Neural cell (in vitro differentiated cells): ENCODE measurements around the gene OTOP3. TPM values are rescaled to one million over a fixed set of nuclear protein-coding genes. Genes with fewer than 3 reads are reported as not detected.

Experiments used
- H2AFZ ChIP-seq: fragments of 200-600, 300-800 bp; sonication (generic), shearing (Covaris generic); 2 replicates; pipeline ENCODE4 v1.6.0; 2014; ENCODE audit warnings: low read depth, mild to moderate bottlenecking, antibody characterized with exemption, low read length, moderate library complexity
- H3F3A ChIP-seq: fragments of 200-600 bp; shearing (Covaris generic); 2 replicates; pipeline ENCODE4 v1.6.1; 2016; ENCODE audit warnings: mild to moderate bottlenecking, moderate library complexity, mixed read lengths, antibody characterized with exemption, low read length; ENCODE audit not compliant: insufficient read depth, poor library complexity, severe bottlenecking
- H3K27ac ChIP-seq: fragments of 200-600, 300-800 bp; sonication (generic), shearing (Covaris generic); 2 replicates; pipeline ENCODE4 v1.5.1; 2014; ENCODE audit warnings: mild to moderate bottlenecking, low read length, moderate library complexity
- H3K27me3 ChIP-seq: fragments of 300-800, 200-600 bp; sonication (generic), shearing (Covaris generic); 2 replicates; pipeline ENCODE4 v1.6.0; 2014; ENCODE audit warnings: mild to moderate bottlenecking, low read depth, low read length, moderate library complexity; ENCODE audit not compliant: insufficient read depth
- H3K36me3 ChIP-seq: fragments of 300-800, 200-600 bp; sonication (generic), shearing (Covaris generic); 2 replicates; pipeline ENCODE4 v1.5.1; 2014; ENCODE audit warnings: mild to moderate bottlenecking, antibody characterized with exemption, low read length, moderate library complexity; ENCODE audit not compliant: insufficient read depth
- H3K4me2 ChIP-seq: fragments of 300-800, 200-600 bp; sonication (generic), shearing (Covaris generic); 2 replicates; pipeline ENCODE4 v1.6.0; 2014; ENCODE audit warnings: mild to moderate bottlenecking, low read length
- H3K4me3 ChIP-seq: fragments of 300-800, 200-600 bp; sonication (generic), shearing (Covaris generic); 2 replicates; pipeline ENCODE4 v1.5.1; 2014; ENCODE audit warnings: mild to moderate bottlenecking, low read length, moderate library complexity
- H3K79me2 ChIP-seq: fragments of 200-600 bp; shearing (Covaris generic); replicated peaks from 2 replicates; pipeline ENCODE4 v1.6.0; 2014; ENCODE audit warnings: mild to moderate bottlenecking, low read length, moderate library complexity; ENCODE audit not compliant: insufficient read depth
- H3K9ac ChIP-seq: fragments of 300-800, 200-600 bp; sonication (generic), shearing (Covaris generic); 2 replicates; pipeline ENCODE4 v1.6.1; 2016; ENCODE audit warnings: mild to moderate bottlenecking, low read length, mixed read lengths
- H3K9me2 ChIP-seq: fragments of 200-600 bp; shearing (Covaris generic); 2 replicates; pipeline ENCODE4 v1.6.1; 2016; ENCODE audit warnings: mild to moderate bottlenecking, low read length, mixed read lengths; ENCODE audit not compliant: insufficient read depth
- H3K9me3 ChIP-seq: fragments of 200-600, 300-800 bp; sonication (generic), shearing (Covaris generic); 2 replicates; pipeline ENCODE4 v1.6.1; 2016; ENCODE audit warnings: mild to moderate bottlenecking, mixed run types, low read length, moderate library complexity, mixed read lengths
- H4K20me1 ChIP-seq: fragments of 200-600 bp; shearing (Covaris generic); 2 replicates; pipeline ENCODE4 v1.6.1; 2016; ENCODE audit warnings: mild to moderate bottlenecking, mixed run types; ENCODE audit not compliant: insufficient read depth
- CTCF ChIP-seq: fragments of 450-650 bp; IDR thresholded peaks from 2 replicates; pipeline ENCODE4 v1.5.1; 2014; ENCODE audit warnings: antibody characterized with exemption, mild to moderate bottlenecking, moderate library complexity; ENCODE audit not compliant: poor library complexity, severe bottlenecking
- EP300 ChIP-seq: fragments of 450-650 bp; conservative IDR thresholded peaks from 2 replicates; pipeline ENCODE4 v1.6.1; 2014; ENCODE audit warnings: antibody characterized with exemption, mild to moderate bottlenecking, moderate library complexity; ENCODE audit not compliant: poor library complexity, severe bottlenecking
- EZH2 ChIP-seq: fragments of 200-600, 300-800 bp; shearing (Covaris generic), sonication (generic); IDR thresholded peaks from 2 replicates; pipeline ENCODE4 v1.6.1; 2014; ENCODE audit warnings: antibody characterized with exemption, low read length, borderline replicate concordance, mild to moderate bottlenecking; ENCODE audit not compliant: insufficient read depth, poor library complexity, severe bottlenecking
- POLR2AphosphoS5 ChIP-seq: IDR thresholded peaks from 2 replicates; pipeline ENCODE4 v1.6.1; 2012
- RAD21 ChIP-seq: fragments of 450-650 bp; conservative IDR thresholded peaks from 2 replicates; pipeline ENCODE4 v1.6.1; 2014; ENCODE audit warnings: antibody characterized with exemption, mild to moderate bottlenecking, moderate library complexity
- SMC3 ChIP-seq: fragments of 450-650 bp; conservative IDR thresholded peaks from 2 replicates; pipeline ENCODE4 v1.6.1; 2014; ENCODE audit warnings: antibody characterized with exemption, mild to moderate bottlenecking, moderate library complexity; ENCODE audit not compliant: poor library complexity
- polyA plus RNA-seq: library from polyadenylated mRNA; depleted of rRNA; stranded (reverse); fragments of >200 nt; gene quantifications from 2 replicates; pipeline ENCODE4 v1.2.3, GENCODE V29; 2014
- TF ChIP-seq, protein P1 (sequence below): IDR thresholded peaks from 2 replicates; pipeline ENCODE4 v1.6.1; 2012; ENCODE audit warnings: borderline replicate concordance

Gene OTOP3
- polyA plus RNA-seq, 1 donor from 2014 or later, result not detected

GRCh38 chr17:74923538-74924249 lies 12.0 kb upstream of the OTOP3 start:
- Histone ChIP-seq H2AFZ (no peak overlapping the region), H4K20me1 (no peaks in the 10 kb centered on the region), H3K9me3 (no peaks in the 10 kb centered on the region), H3K27me3 (peaks cover 63% of the 10 kb centered on the region), H3K9me2 (no peaks in the 10 kb centered on the region), H3F3A (no peaks in the 10 kb centered on the region), H3K27ac (no peak overlapping the region), H3K79me2 (no peaks in the 10 kb centered on the region), H3K9ac (no peak overlapping the region), H3K36me3 (no peaks in the 10 kb centered on the region), H3K4me2 (no peak overlapping the region), H3K4me3 (peak overlapping the region; percentile 56)
- TF ChIP-seq, protein P1, sequence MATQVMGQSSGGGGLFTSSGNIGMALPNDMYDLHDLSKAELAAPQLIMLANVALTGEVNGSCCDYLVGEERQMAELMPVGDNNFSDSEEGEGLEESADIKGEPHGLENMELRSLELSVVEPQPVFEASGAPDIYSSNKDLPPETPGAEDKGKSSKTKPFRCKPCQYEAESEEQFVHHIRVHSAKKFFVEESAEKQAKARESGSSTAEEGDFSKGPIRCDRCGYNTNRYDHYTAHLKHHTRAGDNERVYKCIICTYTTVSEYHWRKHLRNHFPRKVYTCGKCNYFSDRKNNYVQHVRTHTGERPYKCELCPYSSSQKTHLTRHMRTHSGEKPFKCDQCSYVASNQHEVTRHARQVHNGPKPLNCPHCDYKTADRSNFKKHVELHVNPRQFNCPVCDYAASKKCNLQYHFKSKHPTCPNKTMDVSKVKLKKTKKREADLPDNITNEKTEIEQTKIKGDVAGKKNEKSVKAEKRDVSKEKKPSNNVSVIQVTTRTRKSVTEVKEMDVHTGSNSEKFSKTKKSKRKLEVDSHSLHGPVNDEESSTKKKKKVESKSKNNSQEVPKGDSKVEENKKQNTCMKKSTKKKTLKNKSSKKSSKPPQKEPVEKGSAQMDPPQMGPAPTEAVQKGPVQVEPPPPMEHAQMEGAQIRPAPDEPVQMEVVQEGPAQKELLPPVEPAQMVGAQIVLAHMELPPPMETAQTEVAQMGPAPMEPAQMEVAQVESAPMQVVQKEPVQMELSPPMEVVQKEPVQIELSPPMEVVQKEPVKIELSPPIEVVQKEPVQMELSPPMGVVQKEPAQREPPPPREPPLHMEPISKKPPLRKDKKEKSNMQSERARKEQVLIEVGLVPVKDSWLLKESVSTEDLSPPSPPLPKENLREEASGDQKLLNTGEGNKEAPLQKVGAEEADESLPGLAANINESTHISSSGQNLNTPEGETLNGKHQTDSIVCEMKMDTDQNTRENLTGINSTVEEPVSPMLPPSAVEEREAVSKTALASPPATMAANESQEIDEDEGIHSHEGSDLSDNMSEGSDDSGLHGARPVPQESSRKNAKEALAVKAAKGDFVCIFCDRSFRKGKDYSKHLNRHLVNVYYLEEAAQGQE, result no peak
- peak; percentile 16 for TF ChIP-seq SMC3
- TF ChIP-seq CTCF, result peak; percentile 43

DNA sequence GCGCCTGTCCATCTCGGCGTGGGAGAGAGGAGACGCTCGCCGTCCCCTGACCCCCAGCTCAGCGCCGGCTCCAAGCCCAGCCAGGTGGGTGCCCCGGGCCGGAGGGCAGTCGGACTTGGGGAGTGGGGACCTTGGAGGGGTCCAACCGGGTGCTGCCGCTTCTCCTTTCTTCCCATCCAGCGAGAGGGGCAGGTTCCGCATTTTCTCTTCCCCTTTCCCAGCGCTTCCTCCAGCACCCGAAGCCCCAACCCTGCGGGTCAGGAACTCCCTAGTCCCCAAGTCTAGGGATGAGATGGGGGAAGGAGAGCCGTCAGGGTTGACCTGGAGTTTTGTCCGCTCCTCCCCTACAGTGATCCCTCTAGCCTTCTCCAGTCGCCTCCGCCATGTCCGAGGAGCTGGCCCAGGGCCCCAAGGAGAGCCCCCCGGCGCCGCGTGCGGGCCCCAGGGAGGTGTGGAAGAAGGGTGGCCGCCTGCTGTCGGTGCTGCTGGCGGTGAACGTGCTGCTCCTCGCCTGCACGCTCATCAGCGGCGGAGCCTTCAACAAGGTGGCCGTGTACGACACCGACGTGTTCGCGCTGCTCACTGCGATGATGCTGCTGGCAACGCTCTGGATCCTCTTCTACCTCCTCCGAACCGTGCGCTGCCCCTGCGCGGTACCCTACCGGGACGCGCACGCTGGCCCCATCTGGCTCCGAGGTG lies 11.3 kb upstream of the OTOP3 start, which contains the start of gene OTOP2:
OTOP2 (plus strand) TSS at position 24 of the 699 bp plus-strand sequence; CDS start at position 384, 360 bp downstream.
- Histone ChIP-seq H3K27me3 (peaks cover 64% of the 10 kb centered on the region), H2AFZ (no peak within 1 kb of the TSS), H3F3A (no peaks in the 10 kb centered on the region), H3K9me3 (no peaks in the 10 kb centered on the region), H3K9ac (no peak within 1 kb of the TSS), H3K27ac (no peak within 1 kb of the TSS), H3K4me3 (peak within 1 kb of the TSS; percentile 56), H3K4me2 (no peak within 1 kb of the TSS), H3K9me2 (no peaks in the 10 kb centered on the region), H4K20me1 (no peaks in the 10 kb centered on the region), H3K36me3 (no peaks in the 10 kb centered on the region), H3K79me2 (no peaks in the 10 kb centered on the region)
- TF ChIP-seq EZH2, result peak; percentile 51
- no peak for TF ChIP-seq RAD21
- no peak for TF ChIP-seq CTCF
- peak; percentile 41 for TF ChIP-seq POLR2AphosphoS5
- TF ChIP-seq EP300, result no peak
- TF ChIP-seq SMC3, result no peak
- TF ChIP-seq, protein P1, result no peak
